GM13977 (cell line): ENCODE data around the gene NXPE1.

ENCODE experiments used
- DNase-seq: peaks from one replicate; pipeline ENCODE4 v3.0.0; 2012; ENCODE audit warnings: low spot score
- in situ Hi-C: fragments of 300-500 bp; cut with MboI; formaldehyde crosslinking; loops from one replicate; pipeline ENCODE4 v1.12.0; 2022; ENCODE audit warnings: low sequenced_read_pairs, low pct_unique_long_range_greater_than_20kb, mixed read lengths, inconsistent platforms; ENCODE audit not compliant: unreplicated experiment
- TF ChIP-seq, protein P1 (sequence below): IDR thresholded peaks from 2 replicates; pipeline ENCODE4 v1.5.1; 2012; ENCODE audit warnings: mild to moderate bottlenecking, control low read depth; ENCODE audit not compliant: insufficient read depth; ENCODE audit errors: extremely low read depth, missing control alignments

Gene NXPE1

DNA sequence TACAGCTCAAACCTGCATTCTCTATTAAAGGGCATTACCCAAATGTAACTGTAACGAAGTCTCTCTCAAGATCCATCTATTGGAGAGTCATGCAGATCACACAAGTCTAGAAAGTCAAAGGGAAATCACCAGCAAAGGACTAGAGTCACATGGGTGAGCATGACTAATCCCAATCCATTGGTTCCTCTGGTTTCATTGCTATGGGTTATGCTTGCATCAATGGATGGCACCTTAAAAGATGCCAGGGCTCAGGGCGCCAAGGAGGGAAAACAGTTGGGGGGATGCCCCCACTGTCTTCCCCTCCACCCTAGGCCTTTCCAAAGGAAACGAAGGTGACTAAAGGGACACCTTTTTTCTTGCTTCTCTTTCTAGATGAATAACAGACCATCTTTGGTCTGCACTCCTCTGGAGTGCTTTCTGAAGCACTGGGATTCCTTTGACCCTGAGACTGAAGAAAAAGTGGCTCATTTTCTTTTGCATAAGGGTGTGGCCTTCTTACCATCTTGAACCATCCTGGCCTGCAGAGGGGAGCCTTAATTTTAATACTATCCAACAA is 27.8 kb upstream of the NXPE1 start:
- in situ Hi-C loops: loop anchor here (25.0 kb wide), 1 partner anchor 250 kb away; no protein-coding TSS in a partner anchor
- no peak for DNase-seq
- TF ChIP-seq, protein P1, sequence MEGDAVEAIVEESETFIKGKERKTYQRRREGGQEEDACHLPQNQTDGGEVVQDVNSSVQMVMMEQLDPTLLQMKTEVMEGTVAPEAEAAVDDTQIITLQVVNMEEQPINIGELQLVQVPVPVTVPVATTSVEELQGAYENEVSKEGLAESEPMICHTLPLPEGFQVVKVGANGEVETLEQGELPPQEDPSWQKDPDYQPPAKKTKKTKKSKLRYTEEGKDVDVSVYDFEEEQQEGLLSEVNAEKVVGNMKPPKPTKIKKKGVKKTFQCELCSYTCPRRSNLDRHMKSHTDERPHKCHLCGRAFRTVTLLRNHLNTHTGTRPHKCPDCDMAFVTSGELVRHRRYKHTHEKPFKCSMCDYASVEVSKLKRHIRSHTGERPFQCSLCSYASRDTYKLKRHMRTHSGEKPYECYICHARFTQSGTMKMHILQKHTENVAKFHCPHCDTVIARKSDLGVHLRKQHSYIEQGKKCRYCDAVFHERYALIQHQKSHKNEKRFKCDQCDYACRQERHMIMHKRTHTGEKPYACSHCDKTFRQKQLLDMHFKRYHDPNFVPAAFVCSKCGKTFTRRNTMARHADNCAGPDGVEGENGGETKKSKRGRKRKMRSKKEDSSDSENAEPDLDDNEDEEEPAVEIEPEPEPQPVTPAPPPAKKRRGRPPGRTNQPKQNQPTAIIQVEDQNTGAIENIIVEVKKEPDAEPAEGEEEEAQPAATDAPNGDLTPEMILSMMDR: no peak

DNA sequence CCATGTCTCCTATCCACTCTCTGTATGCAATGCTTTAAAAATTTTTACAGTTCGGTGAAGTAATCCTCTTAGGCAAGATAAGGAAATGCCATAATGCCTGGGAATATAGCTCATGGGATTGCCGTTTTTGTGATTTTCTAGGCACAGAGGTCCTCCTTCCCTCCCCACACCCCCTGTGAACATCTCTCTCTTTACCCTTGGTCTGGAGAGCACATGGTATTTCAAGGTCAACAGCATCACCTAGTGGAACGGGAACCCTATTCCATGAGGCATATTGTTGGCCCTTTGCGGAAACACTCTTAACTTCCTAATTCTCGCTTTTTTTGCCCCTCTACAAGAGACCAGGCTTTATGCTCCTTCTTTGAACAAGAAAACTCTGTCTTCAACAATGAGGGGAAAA is 27.1 kb upstream of the NXPE1 start:
- TF ChIP-seq, protein P1: no peak
- in situ Hi-C loops: loop anchor here (25.0 kb wide), 1 partner anchor 249 kb away; no protein-coding TSS in a partner anchor
- no peak for DNase-seq

DNA sequence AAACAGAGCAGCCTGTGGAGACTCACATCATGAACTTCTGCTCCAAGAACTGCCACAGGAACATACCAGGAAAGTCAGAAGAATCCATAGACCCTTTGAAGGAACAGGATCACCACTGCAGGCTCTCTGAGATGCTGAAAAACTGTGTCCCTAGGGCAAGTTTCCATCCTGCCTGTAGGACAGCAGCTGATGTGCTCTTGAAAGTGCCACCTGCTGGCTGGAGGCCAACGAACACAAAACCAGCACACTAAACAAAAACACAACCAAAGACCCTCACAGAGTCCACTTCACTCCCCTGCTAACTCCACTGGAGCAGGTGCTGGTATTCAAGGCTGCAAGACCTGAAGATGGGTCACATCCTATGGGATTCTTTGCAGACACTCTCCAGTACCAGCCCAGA is 12.0 kb upstream of the NXPE1 start:
- DNase-seq: no peak
- TF ChIP-seq, protein P1: no peak
- in situ Hi-C loops: no loop called here

DNA sequence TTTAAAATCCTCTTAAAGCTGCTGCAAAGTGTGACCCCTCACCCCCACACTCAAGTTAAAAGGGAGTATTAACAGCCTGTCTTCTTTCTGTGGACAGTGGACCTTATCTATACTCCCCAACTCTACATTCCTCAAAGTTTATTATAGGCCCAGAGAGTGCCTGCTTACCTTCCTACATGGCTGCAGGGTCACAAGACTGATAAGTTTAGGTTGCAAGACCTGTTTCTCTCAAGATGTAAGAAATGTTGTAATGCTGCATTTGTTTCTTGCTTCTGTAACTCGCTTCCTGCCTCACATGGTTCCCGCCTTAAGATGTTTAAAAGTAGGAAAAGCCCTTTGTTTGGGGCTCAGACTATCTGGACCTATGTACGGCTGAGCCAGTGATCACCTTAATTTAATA is 10.1 kb upstream of the NXPE1 start:
- TF ChIP-seq, protein P1: no peak
- DNase-seq: no peak
- in situ Hi-C loops: no loop called here

DNA sequence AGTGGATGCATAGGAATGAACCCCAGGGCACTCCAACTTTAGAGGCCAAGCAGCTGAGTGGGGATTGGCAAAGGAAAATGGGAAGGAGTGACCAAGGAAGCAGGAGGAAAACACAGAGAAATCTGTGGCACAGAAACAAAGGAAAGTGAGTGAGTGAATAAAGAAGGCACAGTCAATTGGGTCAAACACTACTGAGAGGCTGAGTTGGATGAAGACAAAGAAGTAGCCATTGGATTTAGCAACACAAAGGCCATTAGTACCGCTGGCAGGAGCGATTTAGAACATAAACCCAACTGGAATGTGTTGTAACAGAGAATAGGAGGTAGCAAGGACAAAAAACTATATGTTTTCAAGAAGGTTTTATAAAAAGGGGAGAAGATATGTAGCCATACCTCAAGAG is 6.6 kb upstream of the NXPE1 start:
- in situ Hi-C loops: no loop called here
- TF ChIP-seq, protein P1: no peak
- no peak for DNase-seq

DNA sequence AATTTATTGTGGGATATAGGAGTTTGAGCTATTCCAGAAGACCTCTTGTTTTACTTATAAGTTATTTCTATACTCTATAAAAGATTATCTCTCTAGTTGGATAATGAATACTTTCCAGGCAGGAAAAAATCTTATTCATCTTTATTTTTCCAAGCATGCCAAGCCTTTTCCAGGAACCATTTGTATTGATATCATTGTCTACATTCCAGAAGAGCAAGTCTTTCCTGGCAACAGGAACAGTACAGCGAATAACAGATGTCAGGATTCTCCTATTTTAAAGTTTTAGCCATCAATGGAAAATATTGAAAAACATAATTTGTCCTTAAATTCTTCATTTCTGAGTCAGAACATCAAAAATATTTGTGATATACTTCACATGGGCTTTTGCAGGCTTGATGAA is 5.2 kb upstream of the NXPE1 start:
- TF ChIP-seq, protein P1: no peak
- in situ Hi-C loops: no loop called here
- no peak for DNase-seq
